GM19468 (cell line): ENCODE data around the gene NPAS1.
"Not testable (repeated sequence)": the region's sequence is repeated elsewhere in the genome, so short reads cannot be mapped to it uniquely, and the experiment has no call there.

ENCODE experiments used
- ATAC-seq: cut with Tn5 transposase; IDR thresholded peaks from one replicate; pipeline ENCODE4 v1.9.1; 2021; ENCODE audit warnings: mild to moderate bottlenecking, moderate library complexity, moderate number of reproducible peaks; ENCODE audit not compliant: unreplicated experiment; ENCODE audit errors: extremely low read depth

The NPAS1 gene

DNA sequence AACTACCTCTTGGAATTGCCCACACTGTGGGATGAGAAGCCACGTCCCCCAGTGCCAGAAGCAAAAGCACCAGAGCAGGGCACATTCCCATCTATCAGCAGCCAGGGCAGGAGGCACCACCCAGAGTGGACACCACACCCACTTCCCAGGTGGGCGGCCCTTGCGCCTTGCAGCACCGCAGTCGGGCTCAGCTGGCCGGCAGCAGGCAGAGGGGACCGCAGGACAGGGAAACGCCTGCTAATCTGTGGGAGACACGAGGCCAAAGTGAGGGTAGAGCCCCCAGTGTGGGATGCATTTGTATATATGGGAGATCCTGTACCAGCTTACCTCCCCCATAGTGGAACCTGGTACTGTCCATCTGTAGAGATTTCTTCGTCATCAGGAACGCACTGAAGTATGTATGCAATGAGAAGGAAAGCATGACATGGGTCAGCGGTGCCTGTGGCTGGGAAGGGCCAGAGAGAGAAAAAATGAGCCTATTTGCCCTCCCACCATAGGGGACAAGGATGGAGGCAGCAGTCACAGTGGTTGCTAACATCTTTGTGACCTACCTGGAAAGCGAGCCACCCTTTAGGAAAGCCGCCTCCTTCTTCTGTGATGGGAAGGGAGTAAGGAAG is 30.9 kb upstream of the NPAS1 start:
- ATAC-seq = no peak

DNA sequence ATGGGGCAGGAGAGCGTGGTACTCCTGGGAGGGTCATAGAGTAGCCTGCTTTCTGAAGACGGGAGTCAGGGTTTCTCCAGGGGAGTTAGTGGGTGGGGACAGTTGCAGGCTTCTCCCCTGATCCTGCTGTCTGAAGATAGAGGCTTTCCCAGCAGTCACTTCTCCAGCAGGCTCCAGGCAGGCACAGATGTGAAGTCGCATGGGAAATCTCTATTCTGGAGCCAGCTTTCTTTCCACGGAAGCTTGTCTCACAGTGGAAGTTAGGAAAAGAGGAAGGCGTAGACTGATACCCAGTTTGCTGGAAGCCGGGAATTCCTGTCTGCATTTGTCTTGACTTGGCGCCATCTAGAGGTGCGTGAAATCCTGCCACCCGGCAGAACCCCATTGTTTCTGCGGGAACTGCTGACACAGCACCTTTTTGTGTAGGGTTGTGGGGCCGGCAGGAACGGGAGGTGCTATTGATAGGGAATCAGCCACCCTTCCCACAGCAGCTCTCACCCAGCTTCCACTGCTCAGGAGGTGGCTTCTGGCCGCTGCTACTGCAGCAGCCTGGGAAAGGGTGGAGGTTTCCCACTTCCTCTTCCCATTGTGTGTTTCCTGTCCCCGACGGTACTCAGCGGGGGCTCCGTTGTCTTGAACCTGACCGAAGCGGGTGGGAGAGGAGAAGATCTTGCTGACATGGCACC is 28.5 kb upstream of the NPAS1 start:
- ATAC-seq = no peak

DNA sequence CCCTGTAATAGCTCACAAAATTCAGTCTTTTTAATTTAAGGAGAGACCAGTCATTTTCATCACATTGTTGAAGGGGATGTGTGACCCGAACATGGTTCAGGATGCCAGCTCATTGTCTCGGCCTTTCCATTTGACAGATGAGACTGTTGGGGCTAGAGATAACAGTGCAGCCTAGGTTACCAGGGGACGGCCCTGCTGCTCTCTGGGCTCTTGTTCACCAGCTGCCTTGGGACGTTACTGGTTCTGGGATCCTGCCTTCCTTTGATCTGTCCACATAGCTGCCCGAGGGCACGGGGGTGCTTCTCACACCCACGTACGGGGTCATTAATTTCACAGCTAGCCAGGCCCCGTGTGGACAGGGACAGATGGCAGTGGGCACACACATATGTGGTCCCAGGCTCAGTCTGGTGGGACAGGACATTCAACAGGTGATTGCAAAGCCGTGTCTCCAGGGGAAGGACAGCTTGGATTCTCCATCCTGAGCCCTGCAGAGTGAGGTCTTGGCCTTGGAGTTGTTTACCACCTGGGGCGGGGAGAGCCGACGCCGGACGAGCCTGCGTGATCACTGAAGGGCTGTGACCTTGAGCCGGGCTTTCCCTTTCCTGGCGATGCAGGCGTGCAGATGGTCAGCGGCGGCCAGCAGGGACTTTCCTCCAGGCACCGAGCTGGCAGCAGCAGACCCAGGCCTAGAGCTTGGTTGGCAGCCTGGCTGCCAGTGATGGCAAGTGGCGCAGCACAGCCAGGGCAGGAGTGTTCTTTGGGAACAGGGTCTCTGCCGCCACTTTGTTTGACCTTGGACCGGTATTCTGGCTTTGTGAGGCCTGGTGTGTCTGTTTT is 26.7 kb upstream of the NPAS1 start:
- no peak for ATAC-seq

DNA sequence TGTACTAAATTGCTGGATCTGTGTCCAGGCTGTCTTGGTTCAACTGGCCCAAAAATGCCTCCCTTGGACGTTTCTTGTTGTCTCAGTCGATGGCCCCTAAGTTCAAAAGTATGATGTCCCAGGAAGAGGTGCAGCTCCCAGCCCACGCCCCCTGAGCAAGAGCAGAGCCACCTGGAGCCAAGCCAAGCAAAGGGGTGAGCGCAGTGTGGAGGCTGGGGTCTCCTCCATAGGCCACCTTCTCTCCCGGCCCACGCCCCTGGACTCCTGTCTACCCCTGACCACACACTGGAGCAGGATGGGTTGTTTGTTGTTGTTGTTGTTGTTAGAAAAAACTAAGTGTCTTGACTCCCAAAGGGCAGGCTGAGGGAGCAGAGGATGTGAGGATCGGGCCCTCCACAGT is 26.0 kb upstream of the NPAS1 start:
- no peak for ATAC-seq

DNA sequence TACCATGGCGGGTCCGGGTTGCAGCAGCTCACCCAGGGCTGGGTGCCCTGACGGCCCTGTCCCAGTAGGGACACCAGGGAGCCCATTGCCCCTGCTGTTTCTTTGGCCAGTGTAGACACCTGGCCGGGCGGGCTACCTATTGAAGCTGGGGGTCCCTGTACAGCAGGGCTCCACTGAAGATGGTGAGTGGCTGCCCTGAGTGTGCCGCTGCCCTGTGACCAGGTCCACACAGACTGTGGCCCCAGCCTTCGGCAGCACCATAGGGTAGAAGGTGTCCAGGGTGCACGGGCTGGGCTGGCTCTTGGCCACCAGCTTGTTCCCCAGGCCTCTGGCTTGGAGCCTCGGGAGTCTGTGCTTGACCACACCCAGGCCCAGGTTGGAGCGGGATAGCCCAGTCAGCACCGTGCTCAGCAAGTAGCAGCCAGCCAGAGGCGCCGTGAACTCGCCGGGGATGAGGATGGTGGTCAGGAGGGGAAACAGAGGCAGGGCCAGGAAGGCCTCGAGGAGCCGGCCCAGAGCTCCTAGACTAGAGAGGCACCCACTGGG is 25.4 kb upstream of the NPAS1 start:
- ATAC-seq = no peak

DNA sequence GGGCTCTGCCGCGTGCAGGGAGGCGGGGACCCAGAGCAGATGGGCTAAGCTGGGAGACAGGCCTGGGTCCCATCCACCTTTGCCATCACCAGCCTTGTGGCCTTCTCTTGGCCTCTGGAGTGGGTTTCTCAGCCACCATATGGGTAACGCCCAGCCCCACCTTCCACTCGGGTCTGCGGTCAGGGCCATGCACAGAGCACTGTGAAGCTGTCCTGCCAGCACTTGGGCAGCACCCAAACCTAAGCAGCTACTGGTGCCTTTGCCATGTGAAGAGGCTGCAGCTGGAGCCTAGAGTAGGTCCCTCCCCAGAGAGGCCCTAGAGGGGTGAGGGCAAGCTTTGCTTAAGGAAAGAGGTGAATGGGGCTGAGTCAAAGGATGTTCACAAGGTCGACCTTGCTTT is 24.1 kb upstream of the NPAS1 start:
- no peak for ATAC-seq

DNA sequence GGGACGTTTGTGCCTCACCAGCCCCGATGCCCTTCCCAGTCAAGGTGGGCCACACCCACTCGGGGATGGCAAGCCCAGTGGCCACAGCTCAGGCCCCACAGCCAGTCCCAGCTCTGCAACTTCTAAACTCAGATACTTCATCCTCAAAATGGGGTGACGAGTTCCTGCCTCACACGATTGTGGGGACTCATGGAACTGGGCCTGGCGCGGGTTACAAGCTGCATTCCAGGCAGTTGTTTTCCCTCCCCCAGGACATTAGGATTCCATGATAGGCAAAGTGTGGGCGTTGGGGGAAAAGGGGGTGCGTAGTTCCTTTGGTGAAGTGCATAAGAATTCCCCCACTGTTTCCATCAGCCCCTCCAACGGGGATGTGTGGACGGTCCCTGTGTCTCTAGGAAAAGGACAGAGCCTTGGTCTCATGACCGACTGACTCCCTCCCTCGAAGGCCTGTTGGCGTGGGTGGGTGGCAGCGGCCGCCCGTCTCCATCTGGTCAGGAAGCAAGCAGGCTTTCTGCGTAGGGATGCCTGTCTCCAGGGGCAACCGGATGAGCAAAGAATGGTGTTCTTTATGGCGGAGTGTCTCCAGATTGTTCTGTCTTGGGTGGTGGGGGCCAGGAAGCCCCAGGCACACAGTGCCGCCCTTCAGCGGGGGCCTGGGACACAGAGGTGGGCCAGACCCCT is 21.1 kb upstream of the NPAS1 start:
- ATAC-seq = no peak

DNA sequence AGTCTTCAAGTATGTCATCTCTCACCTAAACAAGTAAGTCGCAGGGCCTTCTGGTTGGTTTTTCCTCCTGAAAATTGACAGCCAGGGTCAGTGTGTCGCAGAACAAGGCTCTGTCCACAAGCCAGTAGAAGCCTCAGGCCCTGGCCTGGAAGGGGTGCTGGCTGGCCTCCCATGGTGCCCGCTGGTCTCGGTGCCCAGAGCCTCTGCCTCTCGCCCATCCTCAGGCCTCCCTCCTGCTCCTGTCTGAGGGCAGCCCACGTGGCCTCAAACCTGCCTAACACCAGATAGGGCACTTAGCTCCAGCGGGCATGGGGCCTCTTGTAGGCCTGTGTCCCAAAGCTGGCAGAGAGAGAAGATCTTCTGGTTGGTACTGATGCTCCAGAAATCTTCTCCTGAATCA is 20.3 kb upstream of the NPAS1 start:
- ATAC-seq = no peak

DNA sequence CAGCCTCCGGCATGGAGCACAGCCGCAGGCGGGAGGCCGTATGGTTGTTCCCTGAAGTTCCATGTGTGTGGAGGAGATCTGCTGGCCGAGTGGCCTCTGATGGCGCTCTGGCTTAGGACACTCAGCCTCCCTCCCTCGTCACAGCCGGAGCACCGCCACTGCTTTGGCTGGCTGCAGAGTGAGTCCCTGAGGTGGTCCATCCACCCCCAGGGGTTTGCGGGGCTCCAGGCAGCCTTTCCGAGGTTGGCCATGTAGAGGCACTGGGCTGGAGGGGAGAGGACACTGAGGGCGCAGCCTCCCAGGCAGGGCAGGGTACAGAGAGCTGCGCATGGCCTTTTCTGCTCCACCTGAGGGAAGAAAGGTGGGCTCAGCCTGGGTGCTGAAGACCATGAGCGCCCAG is 19.8 kb upstream of the NPAS1 start:
- ATAC-seq = no peak

DNA sequence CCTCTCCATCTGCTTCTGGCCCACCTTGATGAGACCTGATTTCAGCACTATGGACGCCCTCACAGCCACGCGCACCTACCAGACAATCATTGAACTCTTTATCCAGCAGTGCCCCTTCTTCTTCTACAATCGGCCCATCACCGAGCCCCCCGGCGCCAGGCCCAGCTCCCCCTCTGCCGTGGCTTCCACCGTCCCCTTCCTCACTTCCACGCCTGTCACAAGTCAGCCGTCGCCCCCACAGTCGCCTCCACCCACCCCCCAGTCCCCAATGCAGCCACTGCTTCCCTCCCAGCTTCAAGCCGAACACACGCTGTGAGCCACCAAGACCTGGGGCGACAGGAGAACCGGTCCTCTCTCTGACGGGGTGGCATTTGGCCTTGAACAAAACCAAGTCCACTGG is 19.3 kb upstream of the NPAS1 start:
- no peak for ATAC-seq

DNA sequence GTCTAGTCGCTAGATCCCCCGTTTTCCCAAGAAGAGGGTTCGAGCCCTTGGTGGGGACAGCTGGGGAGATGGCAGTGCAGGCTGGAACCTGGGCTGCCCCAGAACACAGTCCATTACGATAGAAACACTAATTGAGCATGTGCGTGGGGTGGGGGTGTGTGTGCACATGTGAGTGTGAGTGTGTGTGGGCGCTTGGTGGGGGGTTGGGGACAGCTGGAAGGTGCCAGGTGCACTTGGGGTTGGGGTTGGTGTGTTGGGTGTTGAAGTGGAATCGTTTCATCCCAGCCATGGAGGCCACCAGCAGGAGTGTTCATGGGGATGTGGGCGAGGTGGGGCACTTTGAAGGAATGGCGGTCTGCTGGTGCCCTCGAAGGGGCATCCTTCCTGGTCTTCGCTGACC is 18.1 kb upstream of the NPAS1 start:
- ATAC-seq = no peak

DNA sequence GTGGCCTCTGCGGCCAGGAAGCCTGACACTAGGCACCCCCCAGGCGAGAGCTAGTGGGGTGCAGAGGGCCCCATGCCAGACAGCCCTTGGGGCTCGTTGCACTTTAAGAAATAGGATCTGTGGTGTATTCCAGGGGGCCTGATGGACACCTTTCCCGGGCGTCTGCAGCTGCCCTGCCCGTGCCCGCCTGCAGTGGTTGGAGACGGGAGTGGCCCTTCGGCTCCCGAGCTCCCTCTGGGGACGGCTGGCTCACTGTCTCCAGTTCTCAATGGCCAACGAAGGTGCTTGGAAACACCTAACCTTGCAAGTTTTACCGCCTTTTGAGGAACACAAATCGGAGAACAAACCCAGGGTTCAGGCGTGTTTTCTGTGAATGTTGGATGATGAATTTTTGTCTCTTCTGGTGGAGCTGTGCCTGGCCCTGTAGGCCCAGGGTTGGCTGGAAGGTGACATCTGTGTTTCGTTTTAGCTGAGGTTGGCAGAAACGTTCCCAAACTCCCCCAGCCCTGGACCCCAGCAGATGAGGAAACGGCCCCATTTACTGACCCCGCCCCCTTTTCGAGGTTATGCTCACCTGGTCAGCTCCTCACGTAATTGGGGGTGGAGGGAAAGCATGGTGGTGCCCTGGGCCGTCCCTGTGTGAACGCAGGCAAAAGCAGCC is 17.4 kb upstream of the NPAS1 start:
- ATAC-seq = no peak

DNA sequence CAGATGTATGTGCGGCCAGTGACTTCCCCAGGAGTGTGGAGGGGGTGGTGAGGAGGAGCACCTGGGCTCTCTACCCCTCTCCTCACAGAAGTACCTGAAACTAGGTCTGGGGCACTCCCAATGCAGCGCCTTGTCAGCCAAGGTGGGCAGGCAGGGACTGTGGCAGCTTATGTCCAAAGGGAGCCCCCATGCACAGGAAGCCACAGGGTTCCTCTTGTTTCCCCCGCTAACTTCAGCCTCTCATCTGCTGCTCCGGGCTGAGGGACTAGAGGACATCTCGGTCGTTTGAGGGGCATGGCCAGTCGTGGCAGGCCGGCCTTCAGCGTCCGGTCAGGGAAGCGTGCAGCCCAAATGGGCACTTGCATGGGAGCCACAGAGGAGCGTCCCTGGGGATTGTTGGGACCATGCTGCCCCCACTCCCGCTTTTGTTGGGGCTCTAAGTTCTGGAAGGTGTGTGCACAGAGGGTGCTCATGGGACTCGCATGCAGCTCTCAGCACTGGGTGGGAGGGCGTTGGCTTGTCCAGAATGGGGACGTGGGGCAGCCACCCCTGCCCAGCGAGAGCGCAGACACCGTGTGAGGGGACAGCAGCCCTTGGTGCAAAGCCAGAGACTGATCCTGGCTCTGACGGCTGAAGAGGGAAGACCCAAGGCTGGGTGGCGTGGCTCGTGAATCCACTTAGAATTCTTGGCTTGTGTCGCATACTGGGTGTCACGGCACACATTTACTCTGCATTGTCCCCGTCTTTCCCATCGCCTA is 16.6 kb upstream of the NPAS1 start:
- no peak for ATAC-seq

DNA sequence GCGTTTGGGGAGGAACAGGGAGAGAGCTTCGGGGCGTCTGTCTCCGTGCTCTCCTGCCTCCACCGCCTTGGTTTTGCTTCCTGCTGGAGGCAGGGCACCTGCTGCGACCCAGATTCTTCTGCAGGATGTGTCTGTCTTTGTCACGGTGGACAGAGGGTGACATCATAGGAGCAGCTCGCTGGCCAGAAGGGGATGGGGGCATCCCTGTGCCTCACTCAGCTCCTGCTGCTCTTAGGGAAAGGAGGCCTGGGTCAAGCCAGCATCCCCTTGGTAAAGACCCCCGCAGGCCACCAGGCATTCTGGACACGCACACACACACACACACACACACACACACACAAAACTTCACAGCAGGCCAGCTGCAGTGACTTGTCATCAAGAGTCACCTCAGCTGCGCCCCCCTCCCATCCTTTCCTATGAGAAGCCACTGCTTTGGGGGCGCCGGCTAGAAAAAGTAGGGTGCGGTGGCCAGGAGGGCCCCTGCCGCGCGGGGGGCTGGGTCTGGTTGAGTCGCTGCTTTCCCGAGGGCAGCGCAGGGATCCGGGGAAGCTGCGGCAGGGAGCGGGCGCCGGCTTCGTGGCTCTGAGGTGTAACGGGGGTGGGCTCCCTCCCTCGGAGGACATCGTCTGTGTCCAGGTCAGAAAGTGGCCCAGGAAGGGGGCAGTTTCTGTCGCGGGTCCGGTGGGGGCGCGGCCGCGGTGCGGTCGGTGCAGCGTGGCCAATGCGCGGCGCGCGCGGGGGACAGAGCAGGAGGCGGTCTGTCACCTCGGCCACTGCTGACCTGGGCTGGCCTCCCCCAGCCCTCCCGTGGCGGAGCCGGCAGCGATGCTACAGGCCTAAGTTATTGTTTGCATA is 15.8 kb upstream of the NPAS1 start:
- no peak for ATAC-seq

DNA sequence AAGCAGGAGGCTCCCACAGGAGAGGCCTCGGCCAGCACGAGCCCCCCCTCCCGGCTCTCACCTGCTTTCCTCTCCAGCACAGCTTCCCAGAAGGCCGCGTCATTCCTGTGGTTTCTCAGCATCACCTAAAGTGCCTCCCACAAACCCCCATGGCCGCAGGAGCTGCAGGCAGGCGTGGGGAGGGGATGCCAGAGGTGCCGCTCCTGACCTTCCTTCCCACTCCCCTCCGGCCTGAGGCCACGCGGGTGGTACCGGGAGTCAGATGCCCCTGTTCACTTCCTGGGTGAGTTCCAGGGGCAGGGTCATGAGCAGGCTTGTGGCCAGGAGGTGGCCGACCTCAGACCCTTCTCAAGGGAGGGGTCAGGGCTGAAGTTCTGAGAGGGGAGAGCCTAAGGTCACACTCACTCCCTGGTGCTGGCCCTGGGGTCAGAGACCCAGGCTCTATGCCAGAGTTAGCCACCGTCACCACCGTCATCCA is 14.4 kb upstream of the NPAS1 start:
- no peak for ATAC-seq

DNA sequence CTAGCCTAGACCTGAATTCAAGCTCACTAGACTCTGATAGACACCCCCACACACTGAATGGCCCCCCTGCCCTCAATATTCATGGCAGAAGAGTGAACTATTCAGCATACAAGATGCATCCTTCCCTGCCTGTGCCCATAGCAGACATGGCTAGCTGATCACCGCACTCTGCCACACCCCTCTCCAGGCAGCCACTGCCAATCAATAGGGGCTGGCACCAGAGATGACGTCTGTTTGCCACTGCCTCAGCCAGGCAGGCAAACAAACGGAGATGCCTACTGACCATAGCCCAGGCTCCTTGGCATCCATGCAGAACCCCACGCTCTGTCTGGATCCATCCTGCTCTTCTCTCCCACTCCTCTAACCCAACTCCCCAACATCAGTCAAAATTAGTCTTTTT is 13.8 kb upstream of the NPAS1 start:
- ATAC-seq = no peak

DNA sequence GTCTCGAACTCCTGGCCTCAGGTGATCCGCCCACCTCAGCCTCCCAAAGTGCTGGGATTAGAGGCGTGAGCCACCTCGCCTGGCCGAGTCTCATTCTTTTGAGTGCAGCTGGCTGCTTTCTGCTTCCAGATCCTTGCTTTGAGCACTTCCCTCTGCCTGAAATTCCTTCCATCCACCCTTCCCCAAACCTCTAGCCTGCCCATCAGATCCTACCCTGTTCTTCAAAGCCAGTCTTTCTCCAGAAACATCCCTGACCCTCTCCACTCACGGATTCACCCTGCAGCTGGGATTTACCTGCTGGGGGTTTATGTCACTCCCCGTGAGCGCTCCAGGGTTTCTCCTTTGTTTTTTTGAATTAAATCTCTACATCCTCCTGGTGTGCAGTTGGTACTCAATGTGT is 13.1 kb upstream of the NPAS1 start:
- no peak for ATAC-seq

DNA sequence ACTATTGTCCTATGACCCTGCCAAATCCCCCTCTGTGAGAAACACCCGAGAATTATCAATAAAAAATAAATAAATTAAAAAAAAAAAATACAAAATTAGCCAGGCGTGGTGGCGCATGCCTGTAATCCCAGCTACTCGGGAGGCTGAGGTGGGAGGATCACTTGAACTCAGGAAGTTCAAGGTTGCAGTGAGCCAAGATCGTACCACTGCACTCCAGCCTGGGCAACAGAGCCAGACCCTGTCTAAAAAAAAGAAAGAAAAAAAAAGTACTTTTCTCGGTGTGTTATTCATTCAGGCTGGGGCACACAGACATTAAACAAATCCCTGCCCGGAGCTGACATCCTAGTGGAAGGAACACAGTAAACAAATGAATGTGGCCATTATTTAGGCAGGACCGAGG is 9.1 kb upstream of the NPAS1 start:
- not testable (repeated sequence) for ATAC-seq
